ENCODE data around the gene TEX30.

TEX30 gene

DNA sequence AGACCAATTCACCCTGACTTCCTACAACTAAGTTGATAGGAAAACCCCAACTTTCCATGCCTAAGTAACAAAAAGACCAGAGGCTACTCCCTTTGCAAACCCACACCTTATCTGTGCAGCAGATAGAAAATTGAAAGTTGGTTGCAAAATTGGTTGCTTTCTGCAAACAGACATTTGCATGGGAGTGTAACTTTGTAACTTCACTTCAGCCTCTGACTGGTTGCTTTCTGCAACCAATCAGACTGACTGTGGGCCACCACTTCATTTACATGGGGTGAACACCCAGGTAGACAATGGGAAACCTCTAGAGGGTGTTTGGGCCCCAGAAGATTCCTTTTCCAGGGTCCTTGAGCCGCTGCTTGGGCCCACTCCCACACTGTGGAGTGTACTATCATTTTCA is 9.8 kb downstream of the TEX30 start:
- no peaks in the 10 kb centered on the region for H3K4me1 ChIP-seq (ENCODE audit: control insufficient read depth, insufficient read depth, low read length)
- peaks cover 15% of the 10 kb centered on the region; the same call in 1 of the 2 replicates for H3K36me3 ChIP-seq (ENCODE audit: control insufficient read depth, insufficient read depth, low read length)
- no peaks in the 10 kb centered on the region for H3K27me3 ChIP-seq (ENCODE audit: control insufficient read depth, insufficient read depth, low read length)
- no peak overlapping the region for H3K27ac ChIP-seq (ENCODE audit: low read depth, low read length)
- H3K9ac ChIP-seq (ENCODE audit: low read depth, low read length), result no peak overlapping the region
- H3K9me3 ChIP-seq (ENCODE audit: control insufficient read depth, insufficient read depth, low read length), result no peaks in the 10 kb centered on the region
- no peak overlapping the region for H3K4me3 ChIP-seq (ENCODE audit: low read depth, low read length)

DNA sequence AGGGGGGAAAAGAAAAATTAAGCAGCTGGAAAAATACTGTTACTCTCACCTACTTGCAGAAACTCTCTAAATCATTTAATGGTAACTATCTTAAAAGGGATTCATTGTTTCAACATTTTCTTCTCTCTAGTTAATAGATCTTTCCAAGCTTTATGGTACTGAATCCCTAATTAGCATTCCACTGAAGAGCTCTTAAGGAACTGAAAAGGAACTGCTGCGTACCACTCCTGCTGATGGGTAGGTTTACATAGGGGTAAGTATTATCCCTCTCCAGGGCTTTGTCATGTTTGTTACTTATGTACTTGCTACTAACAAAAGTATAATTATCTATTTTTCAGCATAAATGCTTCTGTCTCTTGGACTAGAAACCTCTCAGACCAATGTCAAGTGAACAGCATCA is 12.5 kb downstream of the TEX30 start:
- Histone ChIP-seq H3K4me1 (ENCODE audit: control insufficient read depth, insufficient read depth, low read length) (no peaks in the 10 kb centered on the region), H3K27ac (ENCODE audit: low read depth, low read length) (no peak overlapping the region), H3K36me3 (ENCODE audit: control insufficient read depth, insufficient read depth, low read length) (0 out of 2 replicates have a peak, but pooled peaks cover 3% of the 10 kb centered on the region), H3K4me3 (ENCODE audit: low read depth, low read length) (no peak overlapping the region), H3K9ac (ENCODE audit: low read depth, low read length) (no peak overlapping the region), H3K27me3 (ENCODE audit: control insufficient read depth, insufficient read depth, low read length) (no peaks in the 10 kb centered on the region), H3K9me3 (ENCODE audit: control insufficient read depth, insufficient read depth, low read length) (no peaks in the 10 kb centered on the region)

GRCh38 chr13:102758842-102759241 is 14.7 kb downstream of the TEX30 start:
- no peak overlapping the region for H3K4me3 ChIP-seq (ENCODE audit: low read depth, low read length)
- H3K4me1 ChIP-seq (ENCODE audit: control insufficient read depth, insufficient read depth, low read length), result no peaks in the 10 kb centered on the region
- H3K27me3 ChIP-seq (ENCODE audit: control insufficient read depth, insufficient read depth, low read length), result no peaks in the 10 kb centered on the region
- H3K27ac ChIP-seq (ENCODE audit: low read depth, low read length), result no peak overlapping the region
- H3K9me3 ChIP-seq (ENCODE audit: control insufficient read depth, insufficient read depth, low read length), result no peaks in the 10 kb centered on the region
- no peak overlapping the region for H3K9ac ChIP-seq (ENCODE audit: low read depth, low read length)
- no peaks in the 10 kb centered on the region for H3K36me3 ChIP-seq (ENCODE audit: control insufficient read depth, insufficient read depth, low read length)

- Histone ChIP-seq H3K27me3 (ENCODE audit: control insufficient read depth, insufficient read depth, low read length) (no peaks in the 10 kb centered on the region), H3K36me3 (ENCODE audit: control insufficient read depth, insufficient read depth, low read length) (no peaks in the 10 kb centered on the region), H3K4me1 (ENCODE audit: control insufficient read depth, insufficient read depth, low read length) (no peaks in the 10 kb centered on the region), H3K9ac (ENCODE audit: low read depth, low read length) (no peak overlapping the region), H3K4me3 (ENCODE audit: low read depth, low read length) (no peak overlapping the region), H3K9me3 (ENCODE audit: control insufficient read depth, insufficient read depth, low read length) (no peaks in the 10 kb centered on the region), H3K27ac (ENCODE audit: low read depth, low read length) (no peak overlapping the region)
Observed at GRCh38 chr13:102757006-102757405, 16.6 kb downstream of the TEX30 start.

GRCh38 chr13:102751886-102752285 is 21.7 kb downstream of the TEX30 start:
- no peaks in the 10 kb centered on the region for H3K4me1 ChIP-seq (ENCODE audit: control insufficient read depth, insufficient read depth, low read length)
- H3K27me3 ChIP-seq (ENCODE audit: control insufficient read depth, insufficient read depth, low read length), result no peaks in the 10 kb centered on the region
- H3K4me3 ChIP-seq (ENCODE audit: low read depth, low read length), result no peak overlapping the region
- H3K9me3 ChIP-seq (ENCODE audit: control insufficient read depth, insufficient read depth, low read length), result no peaks in the 10 kb centered on the region
- H3K36me3 ChIP-seq (ENCODE audit: control insufficient read depth, insufficient read depth, low read length), result no peaks in the 10 kb centered on the region
- H3K27ac ChIP-seq (ENCODE audit: low read depth, low read length), result no peak overlapping the region
- no peak overlapping the region for H3K9ac ChIP-seq (ENCODE audit: low read depth, low read length)

DNA sequence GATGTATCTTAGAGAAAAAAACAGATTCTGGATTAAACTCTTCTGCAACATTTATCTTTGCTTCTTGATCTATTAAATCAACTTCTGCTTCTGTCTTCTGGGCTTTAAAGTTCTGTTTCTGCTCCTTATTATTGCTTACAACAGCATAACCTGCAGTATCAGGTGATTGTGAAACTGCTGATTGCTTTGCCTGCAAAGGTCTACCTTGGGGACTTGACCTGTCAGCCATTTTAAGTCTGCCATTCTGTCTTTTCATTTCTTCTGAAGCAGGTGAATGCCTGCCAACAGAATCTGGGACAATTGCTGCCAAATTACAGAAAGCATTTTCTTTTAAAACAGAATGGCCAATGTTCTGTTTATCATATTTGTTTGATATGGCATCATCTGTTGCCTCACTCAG is 31.1 kb downstream of the TEX30 start:
- 0 out of 2 replicates have a peak, but pooled peaks cover 3% of the 10 kb centered on the region for H3K9me3 ChIP-seq (ENCODE audit: control insufficient read depth, insufficient read depth, low read length)
- H3K27me3 ChIP-seq (ENCODE audit: control insufficient read depth, insufficient read depth, low read length), result no peaks in the 10 kb centered on the region
- no peak overlapping the region for H3K9ac ChIP-seq (ENCODE audit: low read depth, low read length)
- no peak overlapping the region for H3K27ac ChIP-seq (ENCODE audit: low read depth, low read length)
- H3K4me1 ChIP-seq (ENCODE audit: control insufficient read depth, insufficient read depth, low read length), result no peaks in the 10 kb centered on the region
- no peak overlapping the region for H3K4me3 ChIP-seq (ENCODE audit: low read depth, low read length)
- H3K36me3 ChIP-seq (ENCODE audit: control insufficient read depth, insufficient read depth, low read length), result no peaks in the 10 kb centered on the region

DNA sequence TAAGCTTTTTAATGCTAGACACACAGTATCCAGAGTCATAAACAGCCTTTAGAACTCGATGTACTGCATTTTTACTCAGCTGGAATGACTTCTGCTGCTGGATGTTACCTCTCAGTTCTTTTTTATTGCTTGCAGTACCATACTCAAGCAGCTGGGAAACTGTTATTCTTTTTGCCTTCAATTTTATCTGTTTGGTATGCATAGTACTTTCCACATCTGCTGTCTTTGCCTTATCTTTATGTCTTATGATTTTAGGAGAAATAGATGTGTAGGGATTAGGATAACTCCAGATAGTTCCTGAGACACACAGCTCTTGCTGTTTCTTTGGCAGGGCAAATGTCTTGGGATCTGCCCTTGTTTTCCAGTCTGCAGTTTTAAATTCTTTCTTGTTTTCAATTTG is 31.5 kb downstream of the TEX30 start:
- Histone ChIP-seq H3K4me3 (ENCODE audit: low read depth, low read length) (no peak overlapping the region), H3K9ac (ENCODE audit: low read depth, low read length) (no peak overlapping the region), H3K4me1 (ENCODE audit: control insufficient read depth, insufficient read depth, low read length) (no peaks in the 10 kb centered on the region), H3K27ac (ENCODE audit: low read depth, low read length) (no peak overlapping the region), H3K9me3 (ENCODE audit: control insufficient read depth, insufficient read depth, low read length) (0 out of 2 replicates have a peak, but pooled peaks cover 3% of the 10 kb centered on the region), H3K27me3 (ENCODE audit: control insufficient read depth, insufficient read depth, low read length) (no peaks in the 10 kb centered on the region), H3K36me3 (ENCODE audit: control insufficient read depth, insufficient read depth, low read length) (no peaks in the 10 kb centered on the region)

DNA sequence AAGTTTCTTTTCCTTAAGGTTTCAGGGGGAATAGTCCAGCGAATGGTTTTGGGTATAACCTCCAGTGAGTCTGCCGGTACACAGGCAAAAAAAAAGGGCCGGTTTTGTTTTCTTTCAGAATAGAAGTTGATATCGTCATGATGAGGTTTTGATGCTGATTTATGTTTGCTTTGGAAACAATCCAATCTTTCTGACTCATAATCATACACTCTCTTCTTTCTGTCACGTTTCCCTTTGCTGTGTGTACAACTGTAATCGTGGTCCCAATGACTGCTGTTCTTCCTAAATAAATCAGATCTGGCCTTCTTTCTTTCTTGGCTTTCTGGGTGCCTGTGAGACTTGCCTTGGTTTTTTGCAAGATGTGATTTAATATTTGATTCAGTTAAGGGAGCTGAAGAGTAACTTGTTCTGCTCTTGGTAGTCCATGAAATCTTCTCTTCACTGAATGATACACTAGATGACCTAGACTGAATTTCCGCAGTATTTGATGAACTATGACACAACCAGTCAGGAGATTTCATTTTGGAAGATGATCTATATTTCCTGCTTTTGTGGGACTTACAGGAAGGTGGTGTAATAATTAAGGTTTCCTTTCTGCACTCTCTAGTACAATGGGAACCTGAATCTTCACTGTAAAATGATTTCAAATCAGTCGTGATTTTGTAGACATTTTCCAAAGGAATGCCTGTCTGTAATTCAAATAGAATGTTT is 43.9 kb downstream of the TEX30 start:
- Histone ChIP-seq H3K4me1 (ENCODE audit: control insufficient read depth, insufficient read depth, low read length) (no peaks in the 10 kb centered on the region), H3K9ac (ENCODE audit: low read depth, low read length) (no peak overlapping the region), H3K27me3 (ENCODE audit: control insufficient read depth, insufficient read depth, low read length) (no peaks in the 10 kb centered on the region), H3K27ac (ENCODE audit: low read depth, low read length) (no peak overlapping the region), H3K4me3 (ENCODE audit: low read depth, low read length) (no peak overlapping the region), H3K36me3 (ENCODE audit: control insufficient read depth, insufficient read depth, low read length) (no peaks in the 10 kb centered on the region), H3K9me3 (ENCODE audit: control insufficient read depth, insufficient read depth, low read length) (no peaks in the 10 kb centered on the region)

- H3K36me3 ChIP-seq (ENCODE audit: control insufficient read depth, insufficient read depth, low read length), result no peaks in the 10 kb centered on the region
Observed at GRCh38 chr13:102726430-102726829, 47.2 kb downstream of the TEX30 start.

GRCh38 chr13:102724923-102725322 is 48.7 kb downstream of the TEX30 start:
- no peak overlapping the region for H3K27ac ChIP-seq (ENCODE audit: low read depth, low read length)
- H3K4me1 ChIP-seq (ENCODE audit: control insufficient read depth, insufficient read depth, low read length), result no peaks in the 10 kb centered on the region
- H3K36me3 ChIP-seq (ENCODE audit: control insufficient read depth, insufficient read depth, low read length), result no peaks in the 10 kb centered on the region
- no peaks in the 10 kb centered on the region for H3K9me3 ChIP-seq (ENCODE audit: control insufficient read depth, insufficient read depth, low read length)
- no peak overlapping the region for H3K9ac ChIP-seq (ENCODE audit: low read depth, low read length)
- H3K4me3 ChIP-seq (ENCODE audit: low read depth, low read length), result no peak overlapping the region
- H3K27me3 ChIP-seq (ENCODE audit: control insufficient read depth, insufficient read depth, low read length), result no peaks in the 10 kb centered on the region

More at GRCh38 chr13:102726430-102726829, 47.2 kb downstream of the TEX30 start:
- H3K4me1 ChIP-seq (ENCODE audit: control insufficient read depth, insufficient read depth, low read length), result no peaks in the 10 kb centered on the region
- no peaks in the 10 kb centered on the region for H3K27me3 ChIP-seq (ENCODE audit: control insufficient read depth, insufficient read depth, low read length)
- H3K9ac ChIP-seq (ENCODE audit: low read depth, low read length), result no peak overlapping the region
- H3K4me3 ChIP-seq (ENCODE audit: low read depth, low read length), result no peak overlapping the region
- no peaks in the 10 kb centered on the region for H3K9me3 ChIP-seq (ENCODE audit: control insufficient read depth, insufficient read depth, low read length)
- no peak overlapping the region for H3K27ac ChIP-seq (ENCODE audit: low read depth, low read length)

- no peaks in the 10 kb centered on the region for H3K4me1 ChIP-seq (ENCODE audit: control insufficient read depth, insufficient read depth, low read length)
- no peaks in the 10 kb centered on the region for H3K27me3 ChIP-seq (ENCODE audit: control insufficient read depth, insufficient read depth, low read length)
Observed at GRCh38 chr13:102721800-102722231, 51.8 kb downstream of the TEX30 start.

More at GRCh38 chr13:102721800-102722231, 51.8 kb downstream of the TEX30 start:
- H3K36me3 ChIP-seq (ENCODE audit: control insufficient read depth, insufficient read depth, low read length), result no peaks in the 10 kb centered on the region
- H3K9ac ChIP-seq (ENCODE audit: low read depth, low read length), result no peak overlapping the region
- H3K4me3 ChIP-seq (ENCODE audit: low read depth, low read length), result no peak overlapping the region
- no peak overlapping the region for H3K27ac ChIP-seq (ENCODE audit: low read depth, low read length)
- no peaks in the 10 kb centered on the region for H3K9me3 ChIP-seq (ENCODE audit: control insufficient read depth, insufficient read depth, low read length)
